ENCODE measurements around the gene CHST11. TPM values are rescaled to one million over a fixed set of nuclear protein-coding genes. Genes with fewer than 3 reads are reported as not detected.

The CHST11 gene
- polyA plus RNA-seq, 3 donors = 7.0 to 8.0 (median 7.5) TPM

- no peak for DNase-seq (ENCODE audit: extremely low read depth in 1 of 11, low read depth in 9 of 11, low spot score in 4 of 11)
These were observed 14.6 kb downstream of the CHST11 start for GRCh38 chr12:104471336-104471735.

- DNase-seq (ENCODE audit: extremely low read depth in 1 of 11, low read depth in 9 of 11, low spot score in 4 of 11) = no peak
These were observed 16.0 kb downstream of the CHST11 start for GRCh38 chr12:104472748-104473147.

GRCh38 chr12:104473374-104473983 is 16.7 kb downstream of the CHST11 start:
- no peak for DNase-seq (ENCODE audit: extremely low read depth in 1 of 11, low read depth in 9 of 11, low spot score in 4 of 11)

GRCh38 chr12:104475271-104475670 is 18.5 kb downstream of the CHST11 start:
- no peak for DNase-seq (ENCODE audit: extremely low read depth in 1 of 11, low read depth in 9 of 11, low spot score in 4 of 11)

GRCh38 chr12:104477510-104478390 is 21.0 kb downstream of the CHST11 start:
- DNase-seq (ENCODE audit: extremely low read depth in 1 of 11, low read depth in 9 of 11, low spot score in 4 of 11) = no peak

- no peak for DNase-seq (ENCODE audit: extremely low read depth in 1 of 11, low read depth in 9 of 11, low spot score in 4 of 11)
These were observed 21.8 kb downstream of the CHST11 start for GRCh38 chr12:104478396-104479122.

GRCh38 chr12:104479123-104479662 is 22.4 kb downstream of the CHST11 start:
- no peak for DNase-seq (ENCODE audit: extremely low read depth in 1 of 11, low read depth in 9 of 11, low spot score in 4 of 11)

GRCh38 chr12:104480012-104480411 is 23.3 kb downstream of the CHST11 start:
- no peak for DNase-seq (ENCODE audit: extremely low read depth in 1 of 11, low read depth in 9 of 11, low spot score in 4 of 11)

GRCh38 chr12:104480826-104481440 is 24.2 kb downstream of the CHST11 start:
- no peak for DNase-seq (ENCODE audit: extremely low read depth in 1 of 11, low read depth in 9 of 11, low spot score in 4 of 11)

GRCh38 chr12:104482113-104482512 is 25.4 kb downstream of the CHST11 start:
- DNase-seq (ENCODE audit: extremely low read depth in 1 of 11, low read depth in 9 of 11, low spot score in 4 of 11) = no peak

- no peak for DNase-seq (ENCODE audit: extremely low read depth in 1 of 11, low read depth in 9 of 11, low spot score in 4 of 11)
These were observed 26.0 kb downstream of the CHST11 start for GRCh38 chr12:104482748-104483147.

GRCh38 chr12:104484079-104484478 is 27.3 kb downstream of the CHST11 start:
- DNase-seq (ENCODE audit: extremely low read depth in 1 of 11, low read depth in 9 of 11, low spot score in 4 of 11) = no peak

- DNase-seq (ENCODE audit: extremely low read depth in 1 of 11, low read depth in 9 of 11, low spot score in 4 of 11) = no peak
These were observed 29.1 kb downstream of the CHST11 start for GRCh38 chr12:104485651-104486362.

- DNase-seq (ENCODE audit: extremely low read depth in 1 of 11, low read depth in 9 of 11, low spot score in 4 of 11) = no peak
These were observed 29.6 kb downstream of the CHST11 start for GRCh38 chr12:104486363-104486750.

- no peak for DNase-seq (ENCODE audit: extremely low read depth in 1 of 11, low read depth in 9 of 11, low spot score in 4 of 11)
These were observed 30.4 kb downstream of the CHST11 start for GRCh38 chr12:104486943-104487819.

GRCh38 chr12:104488374-104488773 is 31.6 kb downstream of the CHST11 start:
- DNase-seq (ENCODE audit: extremely low read depth in 1 of 11, low read depth in 9 of 11, low spot score in 4 of 11) = no peak

- DNase-seq (ENCODE audit: extremely low read depth in 1 of 11, low read depth in 9 of 11, low spot score in 4 of 11) = no peak
These were observed 33.4 kb downstream of the CHST11 start for GRCh38 chr12:104490186-104490585.

GRCh38 chr12:104490850-104491249 is 34.1 kb downstream of the CHST11 start:
- no peak for DNase-seq (ENCODE audit: extremely low read depth in 1 of 11, low read depth in 9 of 11, low spot score in 4 of 11)
